Measurements from ENCODE around the gene ACADS.

ACADS gene

DNA sequence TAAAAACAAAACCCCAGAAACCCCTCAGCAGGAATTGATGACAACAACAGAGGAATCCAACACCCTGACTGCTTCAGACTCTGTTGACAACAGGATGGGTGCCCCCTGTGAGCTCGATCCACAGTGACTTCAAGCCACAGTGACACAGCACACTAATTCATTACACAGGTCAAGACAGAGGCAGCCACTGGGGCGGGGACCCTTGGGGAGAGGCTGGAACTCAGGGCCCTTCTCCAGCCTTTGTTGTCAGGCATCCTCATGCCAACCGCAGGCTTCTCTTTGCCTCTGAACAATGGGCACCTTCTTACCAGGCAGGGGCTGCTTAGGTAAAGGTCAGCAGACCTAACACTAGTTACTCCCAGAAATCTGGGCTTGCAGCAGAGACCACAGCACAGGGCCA is 37.6 kb downstream of the ACADS start:
- DNase-seq (ENCODE audit: low read depth), result no peak
- TF ChIP-seq, protein P1, sequence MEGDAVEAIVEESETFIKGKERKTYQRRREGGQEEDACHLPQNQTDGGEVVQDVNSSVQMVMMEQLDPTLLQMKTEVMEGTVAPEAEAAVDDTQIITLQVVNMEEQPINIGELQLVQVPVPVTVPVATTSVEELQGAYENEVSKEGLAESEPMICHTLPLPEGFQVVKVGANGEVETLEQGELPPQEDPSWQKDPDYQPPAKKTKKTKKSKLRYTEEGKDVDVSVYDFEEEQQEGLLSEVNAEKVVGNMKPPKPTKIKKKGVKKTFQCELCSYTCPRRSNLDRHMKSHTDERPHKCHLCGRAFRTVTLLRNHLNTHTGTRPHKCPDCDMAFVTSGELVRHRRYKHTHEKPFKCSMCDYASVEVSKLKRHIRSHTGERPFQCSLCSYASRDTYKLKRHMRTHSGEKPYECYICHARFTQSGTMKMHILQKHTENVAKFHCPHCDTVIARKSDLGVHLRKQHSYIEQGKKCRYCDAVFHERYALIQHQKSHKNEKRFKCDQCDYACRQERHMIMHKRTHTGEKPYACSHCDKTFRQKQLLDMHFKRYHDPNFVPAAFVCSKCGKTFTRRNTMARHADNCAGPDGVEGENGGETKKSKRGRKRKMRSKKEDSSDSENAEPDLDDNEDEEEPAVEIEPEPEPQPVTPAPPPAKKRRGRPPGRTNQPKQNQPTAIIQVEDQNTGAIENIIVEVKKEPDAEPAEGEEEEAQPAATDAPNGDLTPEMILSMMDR (conservative IDR thresholded peaks at IDR 0.05; ENCODE audit: low read length), result no peak
- no peak overlapping the region for H3K4me3 ChIP-seq (ENCODE audit: low read length)

DNA sequence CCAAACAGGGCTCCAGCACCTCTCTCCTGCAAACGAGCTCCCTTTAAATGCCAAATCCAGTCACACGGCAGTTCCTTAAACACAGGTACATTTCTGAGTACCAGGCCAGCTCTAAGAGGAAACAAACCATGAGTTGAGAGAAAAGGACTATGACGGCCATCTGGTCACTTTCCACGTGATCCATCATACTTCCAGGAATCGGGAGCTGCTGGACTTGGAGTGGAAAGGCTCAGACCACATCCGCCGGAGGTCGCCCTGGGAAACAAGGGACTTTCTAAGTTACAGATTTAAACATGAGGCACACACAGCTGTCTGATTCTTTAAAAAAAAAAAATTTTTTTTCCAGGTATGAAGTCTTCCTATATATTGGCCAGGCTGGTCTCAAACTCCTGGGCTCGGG is 39.2 kb downstream of the ACADS start:
- no peak overlapping the region for H3K4me3 ChIP-seq (ENCODE audit: low read length)
- TF ChIP-seq, protein P1 (conservative IDR thresholded peaks at IDR 0.05; ENCODE audit: low read length), result no peak
- DNase-seq (ENCODE audit: low read depth), result no peak

DNA sequence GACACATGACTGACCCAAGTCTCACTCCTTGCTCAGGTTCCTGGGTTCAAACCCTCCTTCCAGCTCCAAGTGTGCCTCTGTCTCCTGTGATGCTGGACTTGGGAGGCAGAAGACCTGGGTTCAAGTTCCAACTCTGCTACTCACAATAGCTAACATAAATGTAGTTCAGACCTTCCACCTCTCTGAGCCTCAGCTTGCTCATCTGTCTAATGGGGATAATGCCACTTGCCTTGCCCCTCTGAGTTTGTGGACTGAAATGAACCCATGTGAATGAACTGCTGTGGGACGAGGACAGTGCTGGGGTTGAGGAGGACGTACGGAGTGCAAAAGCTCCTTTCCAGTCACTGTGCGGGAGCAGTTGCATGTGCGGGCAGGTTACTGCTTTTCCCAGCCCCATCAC is 40.9 kb downstream of the ACADS start:
- TF ChIP-seq, protein P1 (conservative IDR thresholded peaks at IDR 0.05; ENCODE audit: low read length), result no peak
- no peak overlapping the region for H3K4me3 ChIP-seq (ENCODE audit: low read length)
- DNase-seq (ENCODE audit: low read depth), result no peak

DNA sequence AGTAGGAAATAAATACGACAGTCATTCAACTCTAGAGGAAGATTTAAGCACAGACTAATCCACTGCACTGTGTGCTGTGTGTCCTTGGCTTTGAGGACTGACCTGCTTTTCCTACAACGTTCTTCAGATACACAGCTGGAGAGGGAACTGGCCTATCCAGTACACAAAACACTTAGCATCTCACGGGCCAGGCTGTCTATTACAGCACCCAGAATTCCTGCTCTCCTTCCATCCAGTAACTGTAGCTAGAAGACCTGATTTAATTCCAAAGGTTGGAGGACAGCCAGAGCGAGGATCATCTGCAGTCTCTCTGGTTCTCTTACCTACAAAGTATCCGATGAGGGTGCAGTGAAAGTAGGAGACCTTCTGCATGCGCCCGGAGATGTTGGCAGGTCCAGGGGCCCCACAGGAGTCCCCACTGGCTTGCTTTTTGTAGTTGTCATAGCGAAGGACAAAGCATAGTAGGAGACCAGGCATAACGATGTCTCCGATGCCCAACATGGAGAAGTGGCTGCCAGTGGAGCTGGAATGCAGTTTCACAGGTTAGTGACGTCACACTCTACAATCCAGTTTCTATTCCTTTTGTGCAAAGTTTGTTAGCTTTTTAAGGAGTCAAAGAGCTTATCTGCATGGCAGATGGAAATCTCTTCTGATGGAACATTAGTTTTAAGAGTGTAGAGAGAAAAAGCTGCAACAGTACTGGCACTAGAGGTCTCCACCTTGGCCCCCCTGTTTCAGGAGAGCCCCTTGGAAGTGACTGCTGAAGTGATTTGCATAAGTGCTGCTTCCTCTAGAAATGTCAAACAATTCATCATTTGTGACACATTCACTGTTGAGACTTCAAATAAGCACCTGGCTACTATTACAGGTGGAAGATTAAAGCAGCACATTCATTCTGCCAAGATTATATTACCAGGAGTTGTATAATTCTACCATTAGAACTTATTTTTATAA is 41.7 kb downstream of the ACADS start:
- no peak for DNase-seq (ENCODE audit: low read depth)
- H3K4me3 ChIP-seq (ENCODE audit: low read length), result no peak overlapping the region
- TF ChIP-seq, protein P1 (conservative IDR thresholded peaks at IDR 0.05; ENCODE audit: low read length), result no peak

DNA sequence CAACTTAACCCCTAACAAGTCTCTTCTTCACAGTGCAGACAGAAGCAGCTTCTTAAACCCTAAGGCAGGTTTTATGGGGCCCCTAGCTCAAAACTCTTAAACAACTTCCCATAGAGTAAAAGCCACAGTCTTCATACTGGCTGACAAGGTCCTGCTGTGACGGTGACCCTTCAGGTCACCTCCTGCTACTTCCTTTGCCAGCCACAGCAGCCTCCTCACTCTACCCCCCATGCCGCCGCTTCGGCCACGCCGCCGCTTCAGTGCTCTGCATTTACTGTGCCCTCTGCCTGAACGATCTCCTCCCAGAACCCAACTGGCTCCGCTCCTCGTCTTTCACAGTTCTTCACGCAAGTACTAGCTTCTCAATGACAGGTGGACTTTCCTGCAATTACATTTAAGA is 45.5 kb downstream of the ACADS start:
- TF ChIP-seq, protein P1 (conservative IDR thresholded peaks at IDR 0.05; ENCODE audit: low read length), result no peak
- H3K4me3 ChIP-seq (ENCODE audit: low read length), result no peak overlapping the region
- no peak for DNase-seq (ENCODE audit: low read depth)

DNA sequence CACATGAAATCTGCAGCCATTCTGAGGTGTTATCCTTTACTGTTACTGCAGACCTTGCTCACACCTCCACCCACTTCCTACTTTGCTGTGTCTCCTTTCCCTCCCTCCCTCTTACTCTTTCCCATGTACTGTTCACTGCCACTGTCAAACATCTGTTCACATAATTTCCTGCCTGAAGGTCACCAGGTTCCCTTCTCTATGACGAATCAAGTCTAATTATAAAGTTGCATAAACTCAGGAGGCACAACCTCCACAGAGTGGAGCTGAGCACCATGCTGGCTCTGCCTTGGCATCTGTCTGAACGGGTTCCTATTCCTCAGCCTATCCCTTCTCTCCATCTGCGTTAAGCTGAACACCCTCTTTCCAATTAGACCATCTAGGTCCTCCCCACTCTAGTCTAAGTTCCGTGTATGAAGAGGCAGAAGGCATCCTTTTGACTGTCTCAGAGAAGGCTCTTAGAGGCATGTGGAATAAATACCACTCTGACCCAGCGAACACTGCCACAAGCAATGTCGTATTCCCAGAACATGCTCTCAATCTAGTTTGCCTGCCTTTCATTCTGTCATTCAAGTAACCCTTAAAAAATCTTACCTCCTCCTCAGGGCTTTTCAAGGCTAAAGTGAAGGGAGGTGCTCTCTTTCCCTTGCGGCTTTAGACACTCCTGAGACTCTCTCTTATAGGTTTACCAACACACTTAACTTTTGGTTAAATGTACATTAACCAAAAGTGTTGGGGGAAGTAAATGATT is 48.7 kb downstream of the ACADS start:
- TF ChIP-seq, protein P1 (conservative IDR thresholded peaks at IDR 0.05; ENCODE audit: low read length), result no peak

More for the DNA sequence above, 48.7 kb downstream of the ACADS start:
- no peak for DNase-seq (ENCODE audit: low read depth)
- H3K4me3 ChIP-seq (ENCODE audit: low read length), result no peak overlapping the region

Data from AG10803 (cell line).